Liver (tissue), 9 donors: Measurements from ENCODE around the gene PAN2. TPM values are rescaled to one million over a fixed set of nuclear protein-coding genes. Genes with fewer than 3 reads are reported as not detected.
A peak's percentile ranks its signal among the peaks of the same experiment; 100 is the strongest.
"Not testable (repeated sequence)": the region's sequence is repeated elsewhere in the genome, so short reads cannot be mapped to it uniquely, and the experiment has no call there.

Experiments
- DNase-seq: peaks from one replicate; pipeline ENCODE4 v3.0.0-alpha.2; 2017; ENCODE audit warnings: low spot score
- H3K27ac ChIP-seq, 2 donors: one replicate each; pipeline ENCODE4 v1.7.0; 2013; ENCODE audit warnings: inconsistent platforms in 2 of 2, low read length in 2 of 2, control low read depth in 1 of 2, low read depth in 1 of 2, mild to moderate bottlenecking in 1 of 2
- H3K27me3 ChIP-seq, 4 donors: one replicate each; pipeline versions ENCODE4 v1.6.1 to v1.7.0; 2013; ENCODE audit warnings: low read length in 3 of 4, inconsistent platforms in 1 of 4, mild to moderate bottlenecking in 1 of 4, moderate library complexity in 1 of 4; ENCODE audit not compliant: control insufficient read depth in 4 of 4, insufficient read depth in 4 of 4
- H3K36me3 ChIP-seq, 4 donors: one replicate each; pipeline versions ENCODE4 v1.6.1 to v1.7.0; 2013; ENCODE audit warnings: low read length in 3 of 4, mild to moderate bottlenecking in 3 of 4, low read depth in 1 of 4, moderate library complexity in 1 of 4; ENCODE audit not compliant: control insufficient read depth in 4 of 4, insufficient read depth in 3 of 4
- H3K4me1 ChIP-seq, 4 donors: one replicate each; pipeline versions ENCODE4 v1.6.1 to v1.7.0; 2013; ENCODE audit warnings: low read length in 3 of 4, mild to moderate bottlenecking in 3 of 4, moderate library complexity in 1 of 4; ENCODE audit not compliant: control insufficient read depth in 4 of 4, insufficient read depth in 4 of 4
- H3K4me3 ChIP-seq, 3 donors: one replicate each; pipeline versions ENCODE4 v1.6.1 to v1.7.0; 2013; ENCODE audit warnings: low read length in 3 of 3, control low read depth in 1 of 3, low read depth in 1 of 3, mild to moderate bottlenecking in 1 of 3
- H3K9ac ChIP-seq, 2 donors: one replicate each; pipeline ENCODE4 v1.7.0; 2013; ENCODE audit warnings: low read length in 2 of 2, mild to moderate bottlenecking in 2 of 2, moderate library complexity in 2 of 2, control low read depth in 1 of 2, low read depth in 1 of 2
- H3K9me3 ChIP-seq, 4 donors: one replicate each; pipeline versions ENCODE4 v1.6.1 to v1.7.0; 2013; ENCODE audit warnings: low read length in 3 of 4; ENCODE audit not compliant: control insufficient read depth in 4 of 4
- EGR1 ChIP-seq, 2 donors: IDR thresholded peaks; 2 replicates each; pipeline ENCODE4 v1.6.1; 2016 to 2018; ENCODE audit warnings: antibody characterized with exemption in 2 of 2, low read depth in 2 of 2
- FOXA1 ChIP-seq: IDR thresholded peaks from 2 replicates; pipeline ENCODE4 v1.6.1; 2016; ENCODE audit warnings: antibody characterized with exemption
- FOXA2 ChIP-seq: IDR thresholded peaks from 2 replicates; pipeline ENCODE4 v1.6.1; 2016; ENCODE audit warnings: antibody characterized with exemption
- GABPA ChIP-seq, 2 donors: IDR thresholded peaks in 1 of 2; conservative IDR thresholded peaks in 1 of 2; 2 replicates each; pipeline ENCODE4 v1.6.1; 2016; ENCODE audit warnings: antibody characterized with exemption in 2 of 2, mild to moderate bottlenecking in 1 of 2, moderate library complexity in 1 of 2
- HNF4A ChIP-seq, 2 donors: conservative IDR thresholded peaks; 2 replicates each; pipeline ENCODE4 v1.6.1; 2016; ENCODE audit warnings: antibody characterized with exemption in 2 of 2, mild to moderate bottlenecking in 2 of 2
- HNF4G ChIP-seq: IDR thresholded peaks from 2 replicates; pipeline ENCODE4 v1.6.1; 2016; ENCODE audit warnings: antibody characterized with exemption
- JUND ChIP-seq, 2 donors: IDR thresholded peaks; 2 replicates each; pipeline ENCODE4 v1.6.1; 2016; ENCODE audit warnings: antibody characterized with exemption in 2 of 2
- NR2F2 ChIP-seq: IDR thresholded peaks from 2 replicates; pipeline ENCODE4 v1.6.1; 2016; ENCODE audit warnings: antibody characterized with exemption
- RAD21 ChIP-seq, 2 donors: IDR thresholded peaks; 2 replicates each; pipeline ENCODE4 v1.6.1; 2016; ENCODE audit warnings: antibody characterized with exemption in 2 of 2, mild to moderate bottlenecking in 2 of 2
- RXRA ChIP-seq, 2 donors: IDR thresholded peaks; 2 replicates each; pipeline ENCODE4 v1.6.1; 2017 to 2018; ENCODE audit warnings: antibody characterized with exemption in 2 of 2, mild to moderate bottlenecking in 1 of 2
- SP1 ChIP-seq: IDR thresholded peaks from 2 replicates; pipeline ENCODE4 v1.6.1; 2018; ENCODE audit warnings: antibody characterized with exemption, mild to moderate bottlenecking
- TAF1 ChIP-seq: conservative IDR thresholded peaks from 2 replicates; pipeline ENCODE4 v1.6.1; 2016; ENCODE audit warnings: antibody characterized with exemption, mild to moderate bottlenecking
- YY1 ChIP-seq: IDR thresholded peaks from 2 replicates; pipeline ENCODE4 v1.6.1; 2016; ENCODE audit warnings: antibody characterized with exemption, mild to moderate bottlenecking
- WGBS: extraction: QIAGEN DNeasy Blood & Tissue Kit; methylation state at CpG from one replicate; pipeline ENCODE4 v1.1.7; 2013; 5-methylcytosine and 5-hydroxymethylcytosine counted together
- polyA plus RNA-seq, 2 donors: library from polyadenylated mRNA; stranded (reverse) in 1 of 2; unstranded in 1 of 2; fragments of 200-250 nt in 1 of 2; fragments of >200 nt in 1 of 2; fragmentation: Nextera tagmentation in 1 of 2; extraction: Ambion mirVana in 1 of 2; gene quantifications; one replicate each; pipeline versions ENCODE4 v1.2.1 to v1.2.3, GENCODE V29; 2013 to 2015
- total RNA-seq, 2 donors: library from RNA; depleted of rRNA; stranded (reverse); fragments of >200 nt; gene quantifications; one replicate each; pipeline ENCODE4 v1.2.3, GENCODE V29; 2014
- TF ChIP-seq, protein P1 (sequence below): IDR thresholded peaks from 2 replicates; pipeline ENCODE4 v1.6.1; 2016; ENCODE audit warnings: antibody characterized with exemption
- TF ChIP-seq, protein P2 (sequence below): IDR thresholded peaks from 2 replicates; pipeline ENCODE4 v1.6.1; 2016; ENCODE audit warnings: antibody characterized with exemption
- TF ChIP-seq, protein P3 (sequence below): fragments of 150-350 bp; IDR thresholded peaks from 2 replicates; pipeline ENCODE4 v1.5.1; 2017; ENCODE audit warnings: improper control_type of control experiment, low read depth, low read length; ENCODE audit not compliant: missing input control
- TF ChIP-seq, protein P4 (sequence below): IDR thresholded peaks from 2 replicates; pipeline ENCODE4 v1.6.1; 2016; ENCODE audit warnings: antibody characterized with exemption
- TF ChIP-seq, protein P5 (sequence below): IDR thresholded peaks from 2 replicates; pipeline ENCODE4 v1.6.1; 2016; ENCODE audit warnings: antibody characterized with exemption, mild to moderate bottlenecking
- donor health status: healthy.
- donor health status: healthy.
- donor health status: healthy.
- donor health status: healthy.
- donor health status: healthy.

Gene PAN2
- total and polyA plus RNA-seq, 4 donors, result 20.5 to 92.4 (median 27.7) TPM

DNA sequence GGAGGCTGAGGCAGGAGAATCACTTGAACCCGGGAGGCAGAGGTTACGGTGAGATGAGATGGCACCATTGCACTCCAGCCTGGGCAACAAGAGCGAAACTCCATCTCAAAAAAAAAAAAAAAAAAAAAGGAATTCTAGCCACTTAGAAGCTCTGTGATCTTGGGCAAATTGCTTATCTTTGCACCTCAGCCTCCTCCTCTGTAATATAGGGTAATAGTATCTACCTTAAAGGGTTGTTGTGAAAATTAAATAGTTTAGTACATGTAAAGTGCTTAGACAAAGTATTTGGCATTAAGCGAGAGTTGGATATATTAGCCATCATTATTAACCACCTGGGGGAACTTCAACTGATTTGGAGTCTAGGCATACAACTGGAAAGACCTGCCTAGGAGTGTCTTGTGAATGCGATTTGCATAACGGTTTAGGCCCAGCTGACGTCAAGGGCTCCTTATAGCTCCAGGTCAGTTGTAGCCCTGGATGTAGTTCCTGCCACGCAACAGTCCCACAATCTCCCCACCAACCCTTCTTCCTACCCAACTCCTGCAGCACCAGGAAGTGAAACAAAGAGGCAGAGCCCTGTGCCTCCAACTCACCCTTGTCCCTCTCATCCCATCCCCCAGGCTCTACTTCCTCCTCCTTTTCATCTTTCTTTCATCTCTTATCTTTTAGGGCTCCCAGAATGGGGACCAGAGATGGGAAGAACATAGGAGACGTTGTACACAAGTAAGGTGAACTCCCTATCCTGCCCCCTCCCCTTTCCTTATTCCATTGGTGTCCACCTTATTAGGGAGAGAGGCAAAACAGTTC, 2.8 kb upstream of the PAN2 start:
- peaks cover 2 to 16% (median 10%) of the 10 kb centered on the region in 4 donors for H3K4me1 ChIP-seq
- H3K4me3 ChIP-seq, result no peak overlapping the region
- H3K27ac ChIP-seq, result no peak overlapping the region
- no peak for TF ChIP-seq TAF1
- TF ChIP-seq RXRA (IDR thresholded peaks at IDR 0.05), result no peak
- no peak for TF ChIP-seq FOXA2
- TF ChIP-seq RAD21 (IDR thresholded peaks at IDR 0.05), result no peak
- no peak for TF ChIP-seq SP1
- no peak for TF ChIP-seq HNF4A (conservative IDR thresholded peaks at IDR 0.05)
- TF ChIP-seq NR2F2, result no peak
- TF ChIP-seq YY1, result no peak
- TF ChIP-seq, protein P1, sequence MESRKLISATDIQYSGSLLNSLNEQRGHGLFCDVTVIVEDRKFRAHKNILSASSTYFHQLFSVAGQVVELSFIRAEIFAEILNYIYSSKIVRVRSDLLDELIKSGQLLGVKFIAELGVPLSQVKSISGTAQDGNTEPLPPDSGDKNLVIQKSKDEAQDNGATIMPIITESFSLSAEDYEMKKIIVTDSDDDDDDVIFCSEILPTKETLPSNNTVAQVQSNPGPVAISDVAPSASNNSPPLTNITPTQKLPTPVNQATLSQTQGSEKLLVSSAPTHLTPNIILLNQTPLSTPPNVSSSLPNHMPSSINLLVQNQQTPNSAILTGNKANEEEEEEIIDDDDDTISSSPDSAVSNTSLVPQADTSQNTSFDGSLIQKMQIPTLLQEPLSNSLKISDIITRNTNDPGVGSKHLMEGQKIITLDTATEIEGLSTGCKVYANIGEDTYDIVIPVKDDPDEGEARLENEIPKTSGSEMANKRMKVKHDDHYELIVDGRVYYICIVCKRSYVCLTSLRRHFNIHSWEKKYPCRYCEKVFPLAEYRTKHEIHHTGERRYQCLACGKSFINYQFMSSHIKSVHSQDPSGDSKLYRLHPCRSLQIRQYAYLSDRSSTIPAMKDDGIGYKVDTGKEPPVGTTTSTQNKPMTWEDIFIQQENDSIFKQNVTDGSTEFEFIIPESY, result no peak
- peaks cover 0 to 4% (median 0%) of the 10 kb centered on the region in 4 donors for H3K36me3 ChIP-seq
- no peak overlapping the region for H3K9ac ChIP-seq
- 89% methylated on average over 9 of the region's 9 CpGs for WGBS
- H3K9me3 ChIP-seq, result no peaks in the 10 kb centered on the region
- no peak for DNase-seq
- no peaks in the 10 kb centered on the region for H3K27me3 ChIP-seq

DNA sequence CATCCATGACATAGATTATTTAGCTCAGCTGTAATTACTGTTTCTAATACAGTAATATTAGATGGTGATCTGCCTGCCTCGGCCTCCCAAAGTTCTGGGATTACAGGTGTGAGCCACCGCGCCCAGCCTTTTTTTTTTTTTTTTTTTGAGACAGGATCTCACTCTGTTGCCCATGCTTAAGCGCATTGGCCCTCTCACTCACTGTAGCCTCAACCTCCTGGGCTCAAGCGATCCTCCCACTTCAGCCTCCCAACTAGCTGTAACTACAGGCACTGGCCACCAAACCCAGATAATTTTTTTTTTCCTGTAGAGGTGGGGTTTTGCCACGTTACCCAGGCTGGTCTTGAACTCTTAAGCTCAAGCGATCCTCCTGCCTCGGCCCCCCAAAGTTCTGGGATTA, 1.7 kb upstream of the PAN2 start:
- not testable (repeated sequence) for H3K27me3 ChIP-seq, H3K36me3 ChIP-seq, H3K9me3 ChIP-seq, H3K4me3 ChIP-seq, DNase-seq, H3K9ac ChIP-seq, H3K27ac ChIP-seq
- 98% methylated on average over 8 of the region's 8 CpGs for WGBS
- H3K4me1 ChIP-seq, result peaks cover 2 to 17% (median 11%) of the 10 kb centered on the region in 4 donors

DNA sequence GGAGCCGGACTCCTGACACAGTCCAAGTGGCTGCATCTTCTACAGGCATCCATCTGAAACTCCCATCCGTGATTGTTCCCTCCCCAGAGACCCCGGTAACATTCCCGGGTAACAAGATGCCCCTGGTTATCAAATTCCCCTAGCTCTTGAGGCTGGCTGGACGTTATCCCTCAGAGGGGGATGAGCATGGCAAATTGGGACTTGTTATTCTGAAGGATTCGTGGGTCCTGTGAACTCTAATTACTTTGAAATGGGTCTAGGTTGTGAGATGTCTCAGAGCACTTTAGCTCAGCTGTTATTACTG, 642 bp upstream of the PAN2 start:
- WGBS, result 6% methylated on average over 6 of the region's 6 CpGs
- Histone ChIP-seq H3K36me3 (no peaks in the 10 kb centered on the region), H3K4me3 (peak overlapping the region; percentile 51 to 85 (median 81)), H3K4me1 (peaks cover 2 to 17% (median 11%) of the 10 kb centered on the region in 4 donors), H3K9me3 (no peaks in the 10 kb centered on the region), H3K27ac (peak overlapping the region; percentile 86 to 95), H3K9ac (peak overlapping the region; percentile 69 to 89), H3K27me3 (no peaks in the 10 kb centered on the region)
- no peak for DNase-seq
- TF ChIP-seq, protein P2, sequence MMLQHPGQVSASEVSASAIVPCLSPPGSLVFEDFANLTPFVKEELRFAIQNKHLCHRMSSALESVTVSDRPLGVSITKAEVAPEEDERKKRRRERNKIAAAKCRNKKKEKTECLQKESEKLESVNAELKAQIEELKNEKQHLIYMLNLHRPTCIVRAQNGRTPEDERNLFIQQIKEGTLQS, result no peak
- TF ChIP-seq, protein P3, sequence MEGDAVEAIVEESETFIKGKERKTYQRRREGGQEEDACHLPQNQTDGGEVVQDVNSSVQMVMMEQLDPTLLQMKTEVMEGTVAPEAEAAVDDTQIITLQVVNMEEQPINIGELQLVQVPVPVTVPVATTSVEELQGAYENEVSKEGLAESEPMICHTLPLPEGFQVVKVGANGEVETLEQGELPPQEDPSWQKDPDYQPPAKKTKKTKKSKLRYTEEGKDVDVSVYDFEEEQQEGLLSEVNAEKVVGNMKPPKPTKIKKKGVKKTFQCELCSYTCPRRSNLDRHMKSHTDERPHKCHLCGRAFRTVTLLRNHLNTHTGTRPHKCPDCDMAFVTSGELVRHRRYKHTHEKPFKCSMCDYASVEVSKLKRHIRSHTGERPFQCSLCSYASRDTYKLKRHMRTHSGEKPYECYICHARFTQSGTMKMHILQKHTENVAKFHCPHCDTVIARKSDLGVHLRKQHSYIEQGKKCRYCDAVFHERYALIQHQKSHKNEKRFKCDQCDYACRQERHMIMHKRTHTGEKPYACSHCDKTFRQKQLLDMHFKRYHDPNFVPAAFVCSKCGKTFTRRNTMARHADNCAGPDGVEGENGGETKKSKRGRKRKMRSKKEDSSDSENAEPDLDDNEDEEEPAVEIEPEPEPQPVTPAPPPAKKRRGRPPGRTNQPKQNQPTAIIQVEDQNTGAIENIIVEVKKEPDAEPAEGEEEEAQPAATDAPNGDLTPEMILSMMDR, result no peak
- TF ChIP-seq, protein P4, sequence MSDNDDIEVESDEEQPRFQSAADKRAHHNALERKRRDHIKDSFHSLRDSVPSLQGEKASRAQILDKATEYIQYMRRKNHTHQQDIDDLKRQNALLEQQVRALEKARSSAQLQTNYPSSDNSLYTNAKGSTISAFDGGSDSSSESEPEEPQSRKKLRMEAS, result no peak
- TF ChIP-seq, protein P1, result no peak
- TF ChIP-seq HNF4A (conservative IDR thresholded peaks at IDR 0.05), result no peak
- TF ChIP-seq, protein P5, sequence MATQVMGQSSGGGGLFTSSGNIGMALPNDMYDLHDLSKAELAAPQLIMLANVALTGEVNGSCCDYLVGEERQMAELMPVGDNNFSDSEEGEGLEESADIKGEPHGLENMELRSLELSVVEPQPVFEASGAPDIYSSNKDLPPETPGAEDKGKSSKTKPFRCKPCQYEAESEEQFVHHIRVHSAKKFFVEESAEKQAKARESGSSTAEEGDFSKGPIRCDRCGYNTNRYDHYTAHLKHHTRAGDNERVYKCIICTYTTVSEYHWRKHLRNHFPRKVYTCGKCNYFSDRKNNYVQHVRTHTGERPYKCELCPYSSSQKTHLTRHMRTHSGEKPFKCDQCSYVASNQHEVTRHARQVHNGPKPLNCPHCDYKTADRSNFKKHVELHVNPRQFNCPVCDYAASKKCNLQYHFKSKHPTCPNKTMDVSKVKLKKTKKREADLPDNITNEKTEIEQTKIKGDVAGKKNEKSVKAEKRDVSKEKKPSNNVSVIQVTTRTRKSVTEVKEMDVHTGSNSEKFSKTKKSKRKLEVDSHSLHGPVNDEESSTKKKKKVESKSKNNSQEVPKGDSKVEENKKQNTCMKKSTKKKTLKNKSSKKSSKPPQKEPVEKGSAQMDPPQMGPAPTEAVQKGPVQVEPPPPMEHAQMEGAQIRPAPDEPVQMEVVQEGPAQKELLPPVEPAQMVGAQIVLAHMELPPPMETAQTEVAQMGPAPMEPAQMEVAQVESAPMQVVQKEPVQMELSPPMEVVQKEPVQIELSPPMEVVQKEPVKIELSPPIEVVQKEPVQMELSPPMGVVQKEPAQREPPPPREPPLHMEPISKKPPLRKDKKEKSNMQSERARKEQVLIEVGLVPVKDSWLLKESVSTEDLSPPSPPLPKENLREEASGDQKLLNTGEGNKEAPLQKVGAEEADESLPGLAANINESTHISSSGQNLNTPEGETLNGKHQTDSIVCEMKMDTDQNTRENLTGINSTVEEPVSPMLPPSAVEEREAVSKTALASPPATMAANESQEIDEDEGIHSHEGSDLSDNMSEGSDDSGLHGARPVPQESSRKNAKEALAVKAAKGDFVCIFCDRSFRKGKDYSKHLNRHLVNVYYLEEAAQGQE, result no peak
- no peak for TF ChIP-seq YY1
- no peak for TF ChIP-seq HNF4G
- no peak for TF ChIP-seq SP1
- TF ChIP-seq JUND (IDR thresholded peaks at IDR 0.05), result no peak
- no peak for TF ChIP-seq NR2F2
- TF ChIP-seq FOXA1, result no peak
- TF ChIP-seq GABPA (IDR thresholded peaks at IDR 0.05 in 1 of 2, conservative IDR thresholded peaks at IDR 0.05 in 1 of 2), result no peak
- no peak for TF ChIP-seq RAD21 (IDR thresholded peaks at IDR 0.05)
- no peak for TF ChIP-seq RXRA (IDR thresholded peaks at IDR 0.05)
- no peak for TF ChIP-seq EGR1 (IDR thresholded peaks at IDR 0.05; ENCODE audit: low read depth in 2 of 2)
- no peak for TF ChIP-seq FOXA2
